Smooth muscle cell of the coronary artery (primary cell): ENCODE results near the gene BAX. TPM values are rescaled to one million over a fixed set of nuclear protein-coding genes. Genes with fewer than 3 reads are reported as not detected.

Source experiments
- total RNA-seq: library from RNA; depleted of rRNA; stranded (reverse); fragments of >200 nt; gene quantifications from 2 replicates; pipeline ENCODE4 v1.2.3, GENCODE V29; 2014; ENCODE audit warnings: low replicate concordance

Gene BAX
- total RNA-seq = 65.3 and 139 TPM in 2 replicates

DNA sequence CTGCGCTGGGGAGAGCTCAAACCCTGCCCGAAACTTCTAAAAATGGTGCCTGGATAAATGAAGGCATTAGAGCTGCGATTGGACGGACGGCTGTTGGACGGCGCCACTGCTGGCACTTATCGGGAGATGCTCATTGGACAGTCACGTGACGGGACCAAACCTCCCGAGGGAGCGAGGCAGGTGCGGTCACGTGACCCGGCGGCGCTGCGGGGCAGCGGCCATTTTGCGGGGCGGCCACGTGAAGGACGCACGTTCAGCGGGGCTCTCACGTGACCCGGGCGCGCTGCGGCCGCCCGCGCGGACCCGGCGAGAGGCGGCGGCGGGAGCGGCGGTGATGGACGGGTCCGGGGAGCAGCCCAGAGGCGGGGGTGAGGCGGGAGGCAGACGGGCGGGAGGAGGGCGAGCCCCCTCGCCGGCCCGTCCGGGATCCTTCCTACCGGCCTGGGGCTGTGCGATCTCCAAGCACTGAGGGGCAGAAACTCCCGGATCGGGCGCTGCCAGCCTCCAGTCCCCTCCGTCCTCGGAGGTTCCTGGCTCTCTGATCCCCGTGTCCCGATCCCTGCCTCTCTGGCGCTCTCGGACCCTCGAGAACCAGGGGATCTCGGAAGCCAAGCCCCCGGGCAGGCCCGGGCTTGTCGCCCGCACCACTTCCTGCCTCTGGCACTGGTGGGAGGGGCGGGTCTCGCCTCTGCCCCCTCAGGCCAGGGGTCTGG lies at the start of gene BAX:
Gene BAX, plus strand, starts transcription at position 281 of the 713 bp plus-strand sequence. Its CDS starts 54 bp downstream, at position 335.

DNA sequence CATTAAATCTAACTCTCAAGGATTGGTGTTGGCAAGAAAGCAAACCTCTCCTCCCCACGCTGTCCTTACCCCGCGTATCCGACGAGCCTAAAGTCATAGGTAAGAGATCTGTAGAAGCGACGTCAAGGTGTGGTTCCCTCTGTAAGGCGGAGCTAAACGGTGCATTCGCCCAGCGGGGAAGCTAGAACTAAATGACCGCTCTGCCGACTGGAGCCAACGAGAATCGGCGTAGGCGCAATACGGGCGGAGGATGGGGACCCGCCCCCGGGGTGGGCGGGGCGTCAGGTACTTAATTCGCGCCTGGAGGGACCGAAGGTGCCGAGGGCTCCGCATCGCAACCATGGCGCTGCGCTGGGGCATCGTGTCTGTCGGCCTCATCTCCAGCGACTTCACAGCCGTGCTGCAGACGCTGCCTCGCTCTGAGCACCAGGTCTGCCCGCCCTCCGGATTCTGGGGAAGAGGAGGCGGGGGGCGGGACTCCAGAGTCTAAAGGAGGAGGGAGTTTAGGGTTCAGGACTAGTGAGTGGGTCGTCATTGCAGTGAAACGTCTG lies 21.2 kb upstream of the BAX start, which contains the start of gene DHDH:
Gene DHDH, plus strand, starts transcription at position 318 of the 551 bp plus-strand sequence. Its CDS starts 23 bp downstream, at position 341.

DNA sequence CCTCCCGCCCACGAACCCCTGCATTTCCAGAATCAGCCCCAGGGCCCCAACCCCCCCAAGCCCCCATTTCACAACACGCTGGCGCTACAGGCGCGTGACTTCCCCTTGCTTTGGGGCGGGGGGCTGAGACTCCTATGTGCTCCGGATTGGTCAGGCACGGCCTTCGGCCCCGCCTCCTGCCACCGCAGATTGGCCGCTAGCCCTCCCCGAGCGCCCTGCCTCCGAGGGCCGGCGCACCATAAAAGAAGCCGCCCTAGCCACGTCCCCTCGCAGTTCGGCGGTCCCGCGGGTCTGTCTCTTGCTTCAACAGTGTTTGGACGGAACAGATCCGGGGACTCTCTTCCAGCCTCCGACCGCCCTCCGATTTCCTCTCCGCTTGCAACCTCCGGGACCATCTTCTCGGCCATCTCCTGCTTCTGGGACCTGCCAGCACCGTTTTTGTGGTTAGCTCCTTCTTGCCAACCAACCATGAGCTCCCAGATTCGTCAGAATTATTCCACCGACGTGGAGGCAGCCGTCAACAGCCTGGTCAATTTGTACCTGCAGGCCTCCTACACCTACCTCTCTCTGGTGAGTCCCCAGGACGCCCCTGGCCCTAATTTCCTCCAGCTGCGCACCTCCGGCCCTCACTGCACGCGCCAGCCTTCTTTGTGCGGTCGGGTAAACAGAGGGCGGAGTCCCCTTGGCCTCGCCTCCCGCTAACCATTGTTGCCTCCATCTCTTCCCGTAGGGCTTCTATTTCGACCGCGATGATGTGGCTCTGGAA lies 10.5 kb downstream of the BAX start, which contains the start of gene FTL:
Gene FTL, plus strand, starts transcription at position 270 of the 766 bp plus-strand sequence. Its CDS starts 199 bp downstream, at position 469.

DNA sequence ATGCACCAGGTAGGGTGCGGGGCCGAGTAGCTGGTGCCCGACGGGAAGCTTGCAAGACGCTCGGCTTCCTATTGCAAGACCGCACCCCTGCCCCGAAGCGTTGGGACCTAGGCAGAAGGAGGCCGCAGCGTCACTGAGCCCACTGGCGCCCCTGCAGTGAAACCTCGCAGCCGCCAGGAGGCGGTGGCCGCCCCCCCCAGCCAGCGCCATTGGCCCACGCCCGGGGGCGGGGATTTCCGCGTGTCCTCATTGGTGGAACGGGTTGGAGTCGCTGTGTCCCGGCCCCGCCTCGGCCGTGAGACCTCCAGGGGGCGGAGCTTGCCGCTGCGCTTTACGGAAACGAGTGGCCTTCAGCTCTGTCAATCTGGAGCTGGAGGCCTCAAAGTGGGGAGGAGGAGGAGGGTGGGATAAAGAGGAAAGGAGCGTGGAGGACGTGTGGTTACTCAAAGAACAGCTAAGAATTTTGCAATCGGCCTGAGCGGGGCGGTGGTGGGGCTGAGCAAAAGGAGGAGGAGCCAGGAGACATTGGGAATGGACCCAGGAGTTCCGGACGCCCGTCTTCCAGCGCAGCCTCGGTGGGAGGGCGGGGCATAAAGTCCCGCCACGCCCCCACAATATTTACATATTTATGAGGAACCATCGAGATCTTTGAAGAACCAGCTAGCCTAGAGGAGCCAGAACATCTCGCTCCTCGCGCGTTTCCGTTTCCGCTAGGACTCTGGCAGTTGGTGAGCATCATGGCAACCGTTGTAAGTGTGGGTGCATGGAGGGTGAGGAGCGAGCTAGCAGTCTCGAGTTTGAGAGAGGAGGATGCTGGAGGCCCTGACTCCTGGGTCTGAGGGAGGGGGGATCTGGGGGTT lies 38.7 kb downstream of the BAX start, which contains the start of the genes GYS1 and RUVBL2:
Gene GYS1, minus strand, starts transcription at position 135 of the 860 bp plus-strand sequence. CDS start 197 bp downstream, outside the sequence.
Gene RUVBL2, plus strand, starts transcription at position 713 of the 860 bp plus-strand sequence. Its CDS starts 25 bp downstream, at position 738.

Other genes with a start within 250 kb of the BAX start
- 0.12 and 0.30 TPM in 2 replicates for gene MAMSTR, start 235.2 kb upstream of the BAX start, total RNA-seq
- gene RASIP1, start 214.3 kb upstream of the BAX start, total RNA-seq = 0.30 and 0.59 TPM in 2 replicates
- not detected in 2 replicates for gene IZUMO1, start 208.0 kb upstream of the BAX start, total RNA-seq
- gene FUT1, start 202.2 kb upstream of the BAX start, total RNA-seq = under 0.01 and 0.68 TPM in 2 replicates
- not detected in 2 replicates for gene FGF21, start 199.4 kb upstream of the BAX start, total RNA-seq
- gene BCAT2, start 143.8 kb upstream of the BAX start, total RNA-seq = 24.1 and 34.1 TPM in 2 replicates
- gene HSD17B14, start 118.4 kb upstream of the BAX start, total RNA-seq = 5.3 and 8.8 TPM in 2 replicates
- gene PLEKHA4, start 86.3 kb upstream of the BAX start, total RNA-seq = 8.3 and 20.7 TPM in 2 replicates
- 37.8 and 59.0 TPM in 2 replicates for gene PPP1R15A, start 82.5 kb upstream of the BAX start, total RNA-seq
- gene TULP2, start 56.1 kb upstream of the BAX start, total RNA-seq = 0.08 and 0.59 TPM in 2 replicates
- 113 and 238 TPM in 2 replicates for gene NUCB1, start 54.6 kb upstream of the BAX start, total RNA-seq
- gene DHDH, start 21.2 kb upstream of the BAX start, total RNA-seq = 0.38 and 0.82 TPM in 2 replicates
- gene FTL, start 10.4 kb downstream of the BAX start, total RNA-seq = 1,491 and 2,478 TPM in 2 replicates
- 27.9 and 31.0 TPM in 2 replicates for gene GYS1, start 38.4 kb downstream of the BAX start, total RNA-seq
- gene RUVBL2, start 39.0 kb downstream of the BAX start, total RNA-seq = 246 and 247 TPM in 2 replicates
- gene LHB, start 62.2 kb downstream of the BAX start, total RNA-seq = 0.15 TPM in 1 of 2 replicates, not detected in the other
- not detected in 2 replicates for gene CGB3, start 69.5 kb downstream of the BAX start, total RNA-seq
- not detected in 2 replicates for gene CGB2, start 77.0 kb downstream of the BAX start, total RNA-seq
- not detected in 2 replicates for gene CGB1, start 82.0 kb downstream of the BAX start, total RNA-seq
- not detected in 2 replicates for gene CGB5, start 89.0 kb downstream of the BAX start, total RNA-seq
- gene CGB8, start 94.2 kb downstream of the BAX start, total RNA-seq = not detected in 2 replicates
- 0.15 and 0.23 TPM in 2 replicates for gene CGB7, start 102.9 kb downstream of the BAX start, total RNA-seq
- 0.23 TPM in 1 of 2 replicates, not detected in the other for gene NTF4, start 109.9 kb downstream of the BAX start, total RNA-seq
- not detected in 2 replicates for gene KCNA7, start 117.8 kb downstream of the BAX start, total RNA-seq
- 119 and 188 TPM in 2 replicates for gene SNRNP70, start 130.6 kb downstream of the BAX start, total RNA-seq
- 6.2 and 16.4 TPM in 2 replicates for gene LIN7B, start 159.5 kb downstream of the BAX start, total RNA-seq
- 0.70 and 1.4 TPM in 2 replicates for gene C19orf73, start 164.3 kb downstream of the BAX start, total RNA-seq
- 1.3 and 2.1 TPM in 2 replicates for gene PPFIA3, start 164.7 kb downstream of the BAX start, total RNA-seq
- gene HRC, start 200.5 kb downstream of the BAX start, total RNA-seq = 0.12 and 0.30 TPM in 2 replicates
- 7.5 and 10.6 TPM in 2 replicates for gene TRPM4, start 202.9 kb downstream of the BAX start, total RNA-seq